CD4-positive, alpha-beta T cell (primary cell): ENCODE data around the gene ZNF24. TPM values are rescaled to one million over a fixed set of nuclear protein-coding genes. Genes with fewer than 3 reads are reported as not detected.

Source experiments
- ATAC-seq: fragments of 200-7000 bp; cut with Tn5 transposase; one replicate; pipeline ENCODE4 v1.10.0; 2022; ENCODE audit warnings: mild to moderate bottlenecking; ENCODE audit not compliant: poor library complexity
- CTCF ChIA-PET: fragments of 350-600 bp; sonication (Branson Sonifier 250); formaldehyde crosslinking; loops from one replicate; lab custom pipeline; 2021; ENCODE audit warnings: antibody characterized with exemption, inconsistent platforms; lab: Charles Lee
- POLR2A ChIA-PET: fragments of 350-600 bp; sonication (Branson Sonifier 250); formaldehyde crosslinking; loops from one replicate; lab custom pipeline; 2021; ENCODE audit warnings: antibody characterized with exemption, inconsistent platforms; lab: Charles Lee
- DNase-seq, 14 experiments: peaks; one replicate each; pipeline ENCODE4 v3.0.0-alpha.2; 2013 to 2020; ENCODE audit warnings: mixed read lengths in 2 of 14
- H3K27ac ChIP-seq, 2 donors: one replicate each; pipeline versions ENCODE4 v1.5.1 to v1.7.0; 2013; ENCODE audit warnings: low read length in 2 of 2, low read depth in 1 of 2, mild to moderate bottlenecking in 1 of 2
- H3K27me3 ChIP-seq, 2 experiments: 1 replicate in 1 of 2; 2 replicates in 1 of 2; pipeline versions ENCODE4 v1.6.1 to v1.7.0; 2013; ENCODE audit warnings: low read length in 2 of 2, control low read depth in 1 of 2, mild to moderate bottlenecking in 1 of 2, moderate library complexity in 1 of 2; ENCODE audit not compliant: insufficient read depth in 2 of 2, control insufficient read depth in 1 of 2
- H3K36me3 ChIP-seq: one replicate; pipeline ENCODE4 v1.6.1; 2013; ENCODE audit warnings: low read length, control low read depth; ENCODE audit not compliant: insufficient read depth
- H3K4me1 ChIP-seq: one replicate; pipeline ENCODE4 v1.6.1; 2013; ENCODE audit warnings: low read length, control low read depth; ENCODE audit not compliant: insufficient read depth
- H3K4me3 ChIP-seq: one replicate; pipeline ENCODE4 v1.5.1; 2013; ENCODE audit warnings: mild to moderate bottlenecking, low read length, moderate library complexity
- H3K9me3 ChIP-seq, 2 experiments: 1 replicate in 1 of 2; 2 replicates in 1 of 2; pipeline versions ENCODE4 v1.6.1 to v1.7.0; 2013; ENCODE audit warnings: low read length in 2 of 2, mild to moderate bottlenecking in 2 of 2, control low read depth in 1 of 2, moderate library complexity in 1 of 2; ENCODE audit not compliant: control insufficient read depth in 1 of 2, insufficient read depth in 1 of 2
- H3K27ac Mint-ChIP-seq: one replicate; pipeline ENCODE4 v1.8.0; 2020; ENCODE audit warnings: mixed read lengths
- H3K27me3 Mint-ChIP-seq: one replicate; pipeline ENCODE4 v1.8.0; 2021; ENCODE audit warnings: mixed read lengths
- H3K36me3 Mint-ChIP-seq: one replicate; pipeline ENCODE4 v1.8.0; 2021; ENCODE audit warnings: low read depth, mixed read lengths
- H3K4me1 Mint-ChIP-seq: one replicate; pipeline ENCODE4 v1.8.0; 2021; ENCODE audit warnings: low read depth, mixed read lengths
- H3K4me3 Mint-ChIP-seq: one replicate; pipeline ENCODE4 v1.8.0; 2020; ENCODE audit warnings: mild to moderate bottlenecking, mixed read lengths
- H3K9me3 Mint-ChIP-seq: one replicate; pipeline ENCODE4 v1.8.0; 2020; ENCODE audit warnings: mixed read lengths
- intact Hi-C, 2 experiments: fragments of 100-400 bp; cut with DNase I in 1 of 2; cut with micrococcal nuclease in 1 of 2; formaldehyde crosslinking; loops; one replicate each; pipeline versions ENCODE4 v1.15.1 to v1.9.0; 2023 to 2025; cut with DNase I, micrococcal nuclease
- total RNA-seq, 174 experiments: library from RNA in 2 of 174; stranded (reverse) in 2 of 174; gene quantifications; one replicate each; pipeline ENCODE4 v1.2.3 and lab custom pipeline; 2021 to 2026
- TF ChIP-seq, protein P1 (sequence below): fragments of 200-600 bp; IDR thresholded peaks from one replicate; pipeline ENCODE4 v1.8.0; 2022; ENCODE audit warnings: antibody characterized with exemption, mild to moderate bottlenecking

Gene ZNF24
- total RNA-seq, 2 experiments from 2014 or later, result 65.9 to 68.3 TPM

DNA sequence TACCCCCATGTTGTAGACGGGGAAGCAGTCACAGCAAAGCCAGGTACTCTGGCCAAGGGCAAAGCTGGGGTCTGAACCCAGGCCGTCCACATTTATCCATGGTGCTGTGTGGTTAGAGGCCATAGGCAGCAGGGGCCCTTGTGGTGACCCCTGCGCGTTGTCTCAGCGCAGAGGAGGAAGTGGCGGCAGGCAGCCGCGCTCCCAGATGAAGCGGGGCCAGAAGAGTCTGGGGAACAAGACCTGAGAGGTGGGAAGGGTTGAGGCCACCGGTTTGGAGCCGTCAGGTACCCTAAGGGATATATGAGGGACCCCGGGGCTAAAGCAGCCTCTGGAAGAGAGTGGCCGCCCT is 32.1 kb upstream of the ZNF24 start:
- H3K36me3 ChIP-seq, result no peaks in the 10 kb centered on the region
- H3K27me3 ChIP-seq, result no peaks in the 10 kb centered on the region
- H3K27ac Mint-ChIP-seq, result peak overlapping the region; percentile 45
- H3K36me3 Mint-ChIP-seq, result no peaks in the 10 kb centered on the region
- H3K4me3 Mint-ChIP-seq, result peak overlapping the region; percentile 90
- TF ChIP-seq, protein P1, sequence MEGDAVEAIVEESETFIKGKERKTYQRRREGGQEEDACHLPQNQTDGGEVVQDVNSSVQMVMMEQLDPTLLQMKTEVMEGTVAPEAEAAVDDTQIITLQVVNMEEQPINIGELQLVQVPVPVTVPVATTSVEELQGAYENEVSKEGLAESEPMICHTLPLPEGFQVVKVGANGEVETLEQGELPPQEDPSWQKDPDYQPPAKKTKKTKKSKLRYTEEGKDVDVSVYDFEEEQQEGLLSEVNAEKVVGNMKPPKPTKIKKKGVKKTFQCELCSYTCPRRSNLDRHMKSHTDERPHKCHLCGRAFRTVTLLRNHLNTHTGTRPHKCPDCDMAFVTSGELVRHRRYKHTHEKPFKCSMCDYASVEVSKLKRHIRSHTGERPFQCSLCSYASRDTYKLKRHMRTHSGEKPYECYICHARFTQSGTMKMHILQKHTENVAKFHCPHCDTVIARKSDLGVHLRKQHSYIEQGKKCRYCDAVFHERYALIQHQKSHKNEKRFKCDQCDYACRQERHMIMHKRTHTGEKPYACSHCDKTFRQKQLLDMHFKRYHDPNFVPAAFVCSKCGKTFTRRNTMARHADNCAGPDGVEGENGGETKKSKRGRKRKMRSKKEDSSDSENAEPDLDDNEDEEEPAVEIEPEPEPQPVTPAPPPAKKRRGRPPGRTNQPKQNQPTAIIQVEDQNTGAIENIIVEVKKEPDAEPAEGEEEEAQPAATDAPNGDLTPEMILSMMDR, result no peak
- H3K27ac ChIP-seq, result no peak overlapping the region
- ATAC-seq (peak; percentile 40), DNase-seq (peak in 7 of 14 experiments; percentile 2 to 46 (median 22))
- peaks cover 7% of the 10 kb centered on the region for H3K4me1 Mint-ChIP-seq
- intact Hi-C loops, result no loop called here
- ChIA-PET POLR2A (interaction anchor here (1.0 kb wide), 1 partner anchor 596 kb away, joined by 3 read pairs; the partner anchor contains the start of gene RMP24), CTCF (no interaction called here)
- H3K9me3 Mint-ChIP-seq, result no peaks in the 10 kb centered on the region
- H3K27me3 Mint-ChIP-seq, result no peaks in the 10 kb centered on the region
- H3K9me3 ChIP-seq, result no peaks in the 10 kb centered on the region
- peak overlapping the region; percentile 73 for H3K4me3 ChIP-seq
- H3K4me1 ChIP-seq, result peaks cover 14% of the 10 kb centered on the region

DNA sequence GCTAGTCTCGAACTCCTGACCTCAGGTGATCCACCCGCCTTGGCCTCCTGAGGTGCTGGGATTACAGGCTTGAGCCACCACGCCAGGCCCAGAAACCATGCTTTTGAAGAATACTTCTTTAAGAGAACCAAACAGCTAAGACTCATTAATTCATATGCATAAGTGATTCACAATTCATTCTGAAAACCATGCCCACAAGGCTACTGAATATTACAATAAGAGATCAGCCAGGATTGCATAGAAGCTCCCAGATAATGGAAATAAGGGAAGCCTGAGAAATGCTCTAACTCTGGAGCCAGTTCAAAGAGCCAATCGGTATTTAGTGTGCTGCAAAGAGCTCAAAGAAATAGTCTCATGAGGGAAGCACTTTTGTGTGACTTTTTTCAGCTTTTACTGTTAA is 30.5 kb upstream of the ZNF24 start:
- H3K27me3 ChIP-seq, result no peaks in the 10 kb centered on the region
- no peak overlapping the region for H3K27ac Mint-ChIP-seq
- CTCF ChIA-PET, result interaction anchor here (2.1 kb wide), 1 partner anchor 12 kb away, joined by 10 read pairs; no protein-coding TSS in a partner anchor

DNA sequence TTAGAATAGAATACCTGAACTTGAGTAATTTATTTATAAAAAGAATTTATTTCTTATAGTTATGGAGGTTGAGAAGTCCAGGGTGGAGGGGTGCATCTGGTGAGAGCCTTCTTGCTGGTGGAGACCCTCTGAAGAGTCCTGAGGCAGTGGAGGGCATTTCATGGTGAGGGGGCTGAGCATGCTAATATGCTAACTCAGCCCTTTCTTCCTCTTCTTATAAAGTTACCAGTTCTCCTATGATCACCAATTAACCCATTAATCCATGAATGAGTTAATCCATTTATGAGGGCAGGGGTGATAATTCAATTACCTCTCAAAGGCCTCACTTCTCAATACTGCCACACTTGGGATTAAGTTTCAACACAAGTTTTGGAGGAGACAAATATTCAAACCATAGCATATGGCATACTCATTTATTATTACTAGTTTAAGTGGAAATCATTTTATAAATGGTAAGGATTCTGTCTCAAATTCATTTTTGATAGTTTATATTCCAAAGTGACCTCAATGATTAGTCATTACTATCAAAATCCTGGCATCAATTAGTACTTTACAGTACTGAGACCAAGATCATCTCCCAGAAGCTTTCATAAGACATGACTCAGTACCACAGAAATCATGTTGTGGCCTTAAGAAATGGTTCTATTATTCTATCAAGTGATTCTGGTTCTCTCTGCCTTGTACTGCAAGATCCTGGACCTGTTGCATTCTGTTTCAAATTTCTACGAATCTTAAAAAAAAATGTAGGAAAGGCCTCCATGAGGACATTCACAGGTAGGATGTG is 27.4 kb upstream of the ZNF24 start:
- intact Hi-C loops, result no loop called here
- Histone ChIP-seq H3K27me3 (no peaks in the 10 kb centered on the region), H3K27ac (no peak overlapping the region), H3K4me3 (no peak overlapping the region), H3K36me3 (no peaks in the 10 kb centered on the region), H3K4me1 (peaks cover 6% of the 10 kb centered on the region), H3K9me3 (no peaks in the 10 kb centered on the region)
- Mint-ChIP-seq H3K4me1 (peaks cover 7% of the 10 kb centered on the region), H3K4me3 (no peak overlapping the region), H3K27ac (no peak overlapping the region), H3K9me3 (no peaks in the 10 kb centered on the region), H3K27me3 (no peaks in the 10 kb centered on the region), H3K36me3 (no peaks in the 10 kb centered on the region)
- CTCF ChIA-PET, result no interaction called here
- TF ChIP-seq, protein P1, result no peak
- POLR2A ChIA-PET, result no interaction called here
- no peak for ATAC-seq
- DNase-seq, result no peak

More for the DNA sequence above, 30.5 kb upstream of the ZNF24 start:
- Mint-ChIP-seq H3K4me1 (peaks cover 7% of the 10 kb centered on the region), H3K4me3 (no peak overlapping the region), H3K27me3 (no peaks in the 10 kb centered on the region), H3K9me3 (no peaks in the 10 kb centered on the region), H3K36me3 (no peaks in the 10 kb centered on the region)
- Histone ChIP-seq H3K36me3 (no peaks in the 10 kb centered on the region), H3K4me1 (peaks cover 14% of the 10 kb centered on the region), H3K9me3 (no peaks in the 10 kb centered on the region), H3K4me3 (no peak overlapping the region), H3K27ac (no peak overlapping the region)
- no peak for DNase-seq
- POLR2A ChIA-PET, result no interaction called here
- TF ChIP-seq, protein P1, result no peak
- intact Hi-C loops, result no loop called here
- ATAC-seq, result no peak
